ENCODE measurements around the gene PPP1R36.

Gene PPP1R36, protein sequence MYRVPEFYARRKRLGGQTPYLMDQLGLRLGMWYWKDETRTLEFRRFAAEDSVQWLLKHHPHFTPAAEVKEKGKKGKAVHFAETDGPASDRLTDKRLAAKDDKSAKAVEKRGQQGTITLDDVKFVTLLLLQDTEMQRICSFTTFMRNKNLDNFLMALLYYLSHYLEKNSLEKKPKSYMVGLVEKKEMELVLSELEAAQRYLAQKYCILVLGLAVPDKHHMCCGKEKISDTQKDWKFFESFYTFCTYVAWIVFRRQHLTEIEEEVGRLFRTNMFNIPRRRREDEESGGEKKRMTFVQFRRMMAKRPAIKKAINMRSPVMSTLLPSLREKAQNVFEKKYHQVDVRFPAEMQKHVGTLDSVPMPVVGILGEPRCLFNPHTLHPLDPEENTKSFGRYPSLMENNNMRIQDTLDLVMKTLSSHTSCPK

GRCh38 chr14:64549791-64550620, at the start of gene PPP1R36:
PPP1R36 (plus strand) TSS chr14:64549961; CDS start chr14:64549998, 37 bp downstream.
- no peak for TF ChIP-seq POLR2A (IDR thresholded peaks at IDR 0.05; ENCODE audit: low read depth, low read length)
- DNase-seq (ENCODE audit: insufficient read length, low spot score) (no peak), FAIRE-seq (no peak)

DNA sequence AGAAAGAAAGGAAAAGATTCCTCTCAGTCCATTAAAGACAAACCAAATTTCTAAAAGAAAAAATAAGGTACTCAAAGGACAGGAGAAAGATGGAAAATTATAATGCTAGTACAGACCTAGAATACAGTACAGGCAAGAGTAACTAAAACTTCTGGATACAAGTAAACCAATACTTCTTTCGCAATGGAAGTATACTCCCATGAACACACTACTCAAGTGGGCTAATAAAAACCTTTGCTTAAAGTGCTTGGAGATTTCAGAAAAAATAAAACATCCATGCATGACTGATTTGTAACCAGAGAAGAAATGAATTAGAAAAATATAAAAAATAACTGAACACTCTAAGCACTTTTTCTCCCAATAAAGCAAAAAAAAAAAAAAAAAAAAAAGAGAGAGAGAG, 49.7 kb upstream of the PPP1R36 start:
- FAIRE-seq (no peak), DNase-seq (ENCODE audit: insufficient read length, low spot score) (no peak)
- TF ChIP-seq POLR2A (IDR thresholded peaks at IDR 0.05; ENCODE audit: low read depth, low read length): no peak

- FAIRE-seq (peak; percentile 99), DNase-seq (ENCODE audit: insufficient read length, low spot score) (peak; percentile 42)
- no peak for TF ChIP-seq POLR2A (IDR thresholded peaks at IDR 0.05; ENCODE audit: low read depth, low read length)
Measured at GRCh38 chr14:64501411-64502171, 48.2 kb upstream of the PPP1R36 start.

GRCh38 chr14:64502456-64502855, 47.3 kb upstream of the PPP1R36 start:
- peak; percentile 15 for FAIRE-seq
- no peak for DNase-seq (ENCODE audit: insufficient read length, low spot score)
- no peak for TF ChIP-seq POLR2A (IDR thresholded peaks at IDR 0.05; ENCODE audit: low read depth, low read length)

GRCh38 chr14:64502887-64503433, 46.8 kb upstream of the PPP1R36 start:
- no peak for TF ChIP-seq POLR2A (IDR thresholded peaks at IDR 0.05; ENCODE audit: low read depth, low read length)
- no peak for DNase-seq (ENCODE audit: insufficient read length, low spot score)
- no peak for FAIRE-seq

- FAIRE-seq (no peak), DNase-seq (ENCODE audit: insufficient read length, low spot score) (peak; percentile 81)
- peak; percentile 75 for TF ChIP-seq POLR2A (IDR thresholded peaks at IDR 0.05; ENCODE audit: low read depth, low read length)
Measured at GRCh38 chr14:64503434-64504309, 46.1 kb upstream of the PPP1R36 start, which contains the start of gene ZBTB25. ZBTB25 (minus strand) TSS chr14:64503838; CDS start chr14:64490533, 13,305 bp downstream.

- DNase-seq (ENCODE audit: insufficient read length, low spot score): peak; percentile 50
- peak; percentile 55 for TF ChIP-seq POLR2A (IDR thresholded peaks at IDR 0.05; ENCODE audit: low read depth, low read length)
- FAIRE-seq: no peak
Measured at GRCh38 chr14:64504310-64504896, 45.4 kb upstream of the PPP1R36 start, which contains the start of gene ZBTB1. ZBTB1 (plus strand) TSS chr14:64504770; CDS start chr14:64521505, 16,735 bp downstream.

DNA sequence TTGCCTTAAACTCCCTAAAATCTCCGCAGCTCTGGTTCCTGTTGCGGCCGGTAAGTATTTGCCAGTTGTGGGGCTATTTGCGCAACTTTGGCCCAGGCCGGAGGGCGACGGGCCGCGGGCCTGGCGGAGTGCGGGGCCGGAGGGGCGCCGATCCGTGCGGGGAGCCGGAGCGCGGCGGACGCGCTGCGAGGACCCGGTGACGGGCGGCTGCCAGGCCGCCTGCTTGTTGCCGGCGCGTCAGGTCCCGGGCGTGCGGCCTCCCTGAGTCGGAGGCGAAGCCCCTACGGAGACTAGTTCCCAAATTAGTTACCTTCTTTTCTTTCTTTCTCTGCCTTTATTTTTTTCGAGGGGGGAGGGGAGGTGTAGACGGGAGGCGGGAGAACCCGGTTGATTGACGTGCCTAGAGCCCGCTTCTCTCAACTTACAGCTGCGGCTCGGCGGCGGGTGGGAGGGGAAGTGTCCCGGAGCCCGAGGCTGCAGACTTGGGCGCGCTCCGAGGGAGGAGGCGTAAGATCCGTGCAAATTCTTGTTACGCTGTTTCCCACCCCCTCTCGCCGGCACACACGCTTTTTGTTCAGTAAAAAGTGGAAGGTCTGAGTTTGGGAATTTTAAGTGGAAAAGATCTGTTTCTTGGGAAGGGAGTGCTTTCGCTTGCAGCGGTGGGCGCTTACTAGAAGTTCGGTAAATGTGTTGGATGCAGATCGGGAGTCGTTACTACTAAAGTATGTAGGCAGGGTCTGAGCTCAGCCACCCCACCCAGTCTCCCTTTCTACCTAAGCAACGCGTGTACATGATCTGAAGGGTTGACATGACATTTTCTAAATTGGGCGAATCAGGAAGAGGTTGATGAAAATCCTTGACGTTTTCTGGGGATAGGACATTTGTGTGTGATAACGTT, 44.6 kb upstream of the PPP1R36 start:
- FAIRE-seq (peak; percentile 69), DNase-seq (ENCODE audit: insufficient read length, low spot score) (peak; percentile 64)
- TF ChIP-seq POLR2A (IDR thresholded peaks at IDR 0.05; ENCODE audit: low read depth, low read length): no peak

DNA sequence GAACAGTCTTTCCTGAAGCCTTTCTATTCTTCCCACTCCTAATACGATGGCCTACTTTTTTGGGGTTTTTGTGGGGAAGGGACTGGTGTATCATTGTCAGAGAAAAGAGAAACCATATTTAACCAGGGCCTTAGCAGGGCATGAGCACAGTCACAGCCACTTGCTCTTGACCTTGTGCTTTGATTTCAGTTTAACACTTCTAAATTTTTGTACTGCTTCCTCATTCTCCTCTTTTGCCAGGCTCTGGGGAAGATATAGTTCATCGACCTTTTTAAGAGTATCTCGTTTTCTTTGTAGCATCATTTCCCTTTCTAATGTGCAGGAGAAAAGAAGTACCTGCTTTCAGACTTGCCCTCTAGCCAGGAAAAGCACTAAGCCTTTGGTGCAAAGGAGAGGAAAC, 43.0 kb upstream of the PPP1R36 start:
- no peak for DNase-seq (ENCODE audit: insufficient read length, low spot score)
- FAIRE-seq: no peak
- TF ChIP-seq POLR2A (IDR thresholded peaks at IDR 0.05; ENCODE audit: low read depth, low read length): no peak

- DNase-seq (ENCODE audit: insufficient read length, low spot score) (peak; percentile 28), FAIRE-seq (peak; percentile 92)
- TF ChIP-seq POLR2A (IDR thresholded peaks at IDR 0.05; ENCODE audit: low read depth, low read length): no peak
Measured at GRCh38 chr14:64507376-64508156, 42.2 kb upstream of the PPP1R36 start.
